Limb (tissue), 2 donors: ENCODE data around the gene LAMB1.
"Not testable (repeated sequence)": the region's sequence is repeated elsewhere in the genome, so short reads cannot be mapped to it uniquely, and the experiment has no call there.

Source experiments
- DNase-seq, 2 donors: peaks; one replicate each; pipeline ENCODE4 v3.0.0-alpha.2; 2016; ENCODE audit errors: extremely low spot score in 2 of 2

The LAMB1 gene

DNA sequence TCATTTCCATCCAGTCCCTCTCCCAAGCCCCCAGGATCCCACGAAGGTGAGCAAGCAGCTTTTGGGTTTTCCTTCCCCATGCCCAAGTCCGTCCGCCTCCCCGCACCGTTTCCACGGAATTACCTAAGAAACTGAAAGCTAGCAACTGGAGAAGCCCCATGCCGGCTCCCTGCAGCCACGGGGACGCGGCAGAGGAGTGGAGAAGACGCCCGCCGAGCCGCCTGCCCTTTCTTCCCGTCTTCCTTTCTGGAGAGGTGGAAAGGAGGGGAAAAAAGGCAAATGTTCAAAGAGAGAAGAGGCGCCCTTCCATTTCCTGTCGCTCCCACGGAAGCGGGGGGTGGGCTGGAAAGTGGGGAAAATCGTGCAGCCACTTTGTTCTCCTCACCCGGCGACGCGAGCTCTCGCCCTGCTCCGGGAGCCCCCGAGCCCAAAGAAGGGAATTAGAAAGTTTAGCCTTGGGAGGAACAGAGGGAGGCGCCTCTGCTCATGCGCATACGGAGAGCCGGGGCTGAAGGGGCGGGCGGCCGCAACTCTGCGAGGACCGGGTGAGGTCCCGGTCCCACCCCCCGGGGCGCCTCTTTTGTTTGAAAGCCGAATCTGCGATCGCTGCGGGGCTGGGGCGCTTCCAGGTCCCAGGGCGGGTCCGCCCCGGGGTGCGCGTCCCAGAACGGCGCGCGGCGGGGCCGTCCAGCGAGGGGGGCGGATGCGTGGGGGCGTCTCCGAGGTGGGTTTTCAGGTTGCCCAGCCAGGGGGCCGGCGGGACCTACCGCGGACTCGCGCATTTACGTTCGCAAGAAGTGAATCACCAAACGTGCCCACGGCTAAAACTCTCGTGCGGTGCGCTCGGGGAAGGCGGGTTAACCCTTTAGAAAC, at the start of gene LAMB1:
TSS of gene LAMB1 (minus strand) at position 436 of the 873 bp plus-strand sequence. CDS start at position 160, 276 bp downstream.
- peak; percentile 78 to 82 for DNase-seq

DNA sequence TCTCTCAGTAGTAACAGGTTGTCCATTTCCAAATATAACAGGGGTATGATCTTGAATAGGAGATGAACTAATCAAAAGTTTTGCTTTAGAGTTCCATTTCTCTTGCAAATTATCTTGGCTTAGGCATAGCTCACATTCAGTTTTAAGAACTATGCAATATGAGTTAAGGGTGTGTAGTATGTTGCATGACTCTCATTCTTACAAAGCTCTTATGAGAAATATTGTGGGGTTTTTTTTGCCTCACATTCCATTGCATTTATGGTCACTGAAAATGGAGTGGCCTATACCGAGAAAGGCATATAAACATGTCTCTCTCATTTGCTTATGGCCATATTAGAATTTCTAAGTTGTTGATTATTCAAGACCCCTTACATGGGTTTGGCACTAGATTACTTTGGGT, 48.5 kb upstream of the LAMB1 start:
- no peak for DNase-seq

DNA sequence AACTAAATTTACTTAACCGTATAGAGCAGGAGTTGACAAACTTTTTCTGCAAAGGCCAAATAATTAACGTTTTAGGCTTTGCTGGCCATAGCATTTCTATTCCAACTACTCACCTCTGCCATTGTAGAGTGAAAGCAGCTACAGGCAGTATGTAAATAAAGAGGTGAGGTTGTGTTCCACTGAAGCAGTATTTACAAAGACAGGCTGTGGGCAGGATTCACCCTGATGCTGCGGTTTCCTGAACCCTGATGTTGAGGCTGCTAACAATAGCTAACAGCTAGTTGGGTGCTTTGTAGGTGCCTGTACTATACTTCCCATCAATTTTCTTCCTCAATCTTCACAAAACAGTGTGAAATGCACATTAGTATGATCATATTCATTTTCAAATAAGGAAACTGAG, 47.0 kb upstream of the LAMB1 start:
- DNase-seq = no peak

DNA sequence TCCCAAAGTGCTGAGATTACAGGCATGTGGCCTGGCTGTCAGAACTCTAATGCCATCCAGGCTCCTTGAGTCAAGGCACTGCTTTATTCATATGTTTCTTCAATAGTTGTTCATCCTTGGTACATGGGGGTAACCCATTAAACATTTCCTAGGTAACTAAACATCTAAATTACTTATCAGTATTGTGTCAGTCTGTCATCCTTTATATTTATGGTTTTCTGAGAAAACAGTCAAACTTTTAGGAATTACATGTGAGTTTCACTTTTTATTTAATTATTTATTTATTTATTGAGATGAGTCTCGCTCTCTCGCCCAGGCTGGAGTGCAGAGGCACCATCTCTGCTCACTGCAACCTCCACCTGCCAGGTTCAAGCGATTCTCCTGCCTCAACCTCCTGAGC, 45.5 kb upstream of the LAMB1 start:
- no peak for DNase-seq

DNA sequence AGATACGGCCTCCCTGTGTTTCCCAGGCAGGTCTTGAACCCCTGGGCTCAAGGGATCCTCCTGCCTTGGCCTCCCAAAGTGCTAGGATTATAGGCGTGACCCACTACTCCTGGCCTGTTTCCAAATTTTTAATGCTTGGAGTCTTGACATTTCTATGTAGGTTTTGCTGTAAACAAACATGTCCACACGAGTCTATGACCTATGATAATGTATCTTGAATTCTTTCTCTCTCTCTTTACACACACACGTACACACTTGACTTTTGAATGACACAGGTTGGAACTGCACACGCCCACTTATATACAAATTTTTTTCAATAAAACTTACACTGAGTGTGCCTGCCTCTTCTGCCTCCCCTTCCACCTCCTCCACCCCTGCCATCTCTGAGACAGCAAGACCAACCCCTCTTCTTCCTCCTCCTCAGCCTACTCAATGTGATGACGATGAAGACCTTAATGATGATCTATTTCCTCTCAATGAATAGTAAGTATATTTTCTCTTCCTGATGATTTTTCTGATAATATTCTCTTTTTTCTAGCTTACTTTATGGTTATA, 44.1 kb upstream of the LAMB1 start:
- DNase-seq = no peak

DNA sequence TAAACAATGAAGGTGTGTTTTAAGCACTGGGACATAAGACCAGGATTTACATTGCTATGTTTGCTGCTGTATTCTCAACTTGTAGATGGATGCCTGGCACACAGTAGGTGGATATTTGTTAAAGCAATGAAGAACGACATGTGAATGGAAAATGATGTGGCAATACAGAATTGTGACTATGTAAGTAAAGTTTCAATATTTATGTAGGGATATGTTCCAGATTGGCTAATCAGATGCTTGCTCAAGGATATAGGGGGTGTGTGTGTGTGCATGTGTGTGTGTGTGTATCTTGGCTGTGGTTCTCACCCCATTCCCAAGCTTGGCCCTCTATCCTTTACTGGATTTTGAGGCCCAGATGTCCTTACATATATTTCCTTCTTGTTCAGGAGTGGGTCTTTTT, 42.7 kb upstream of the LAMB1 start:
- peak in 1 of 2 donors; percentile 15 for DNase-seq

GRCh38 chr7:108045154-108045553, 42.2 kb upstream of the LAMB1 start:
- peak in 1 of 2 donors; percentile 50 for DNase-seq

DNA sequence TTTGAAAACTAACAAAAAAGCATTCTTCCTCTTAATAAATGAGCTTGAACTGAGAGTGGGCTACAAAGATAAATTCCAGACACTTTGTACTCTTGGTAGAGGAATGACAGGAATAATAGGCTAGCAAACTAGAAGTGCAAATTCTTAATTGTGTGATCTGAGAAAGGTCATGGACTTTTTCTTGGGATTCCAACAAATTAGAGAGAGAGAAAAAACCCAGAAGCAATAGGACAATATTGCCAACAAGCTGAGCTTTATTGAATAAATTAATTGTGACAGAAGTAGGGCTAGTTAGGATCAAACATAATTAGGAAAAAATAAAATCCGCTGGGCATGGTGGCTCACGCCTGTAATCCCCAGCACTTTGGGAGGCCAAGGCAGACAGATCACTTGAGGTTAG, 41.4 kb upstream of the LAMB1 start:
- DNase-seq = no peak

- no peak for DNase-seq
Observed at GRCh38 chr7:108038986-108039385, 36.0 kb upstream of the LAMB1 start.

GRCh38 chr7:108037741-108038140, 34.8 kb upstream of the LAMB1 start:
- no peak for DNase-seq

GRCh38 chr7:108037140-108037539, 34.2 kb upstream of the LAMB1 start:
- DNase-seq = no peak

DNA sequence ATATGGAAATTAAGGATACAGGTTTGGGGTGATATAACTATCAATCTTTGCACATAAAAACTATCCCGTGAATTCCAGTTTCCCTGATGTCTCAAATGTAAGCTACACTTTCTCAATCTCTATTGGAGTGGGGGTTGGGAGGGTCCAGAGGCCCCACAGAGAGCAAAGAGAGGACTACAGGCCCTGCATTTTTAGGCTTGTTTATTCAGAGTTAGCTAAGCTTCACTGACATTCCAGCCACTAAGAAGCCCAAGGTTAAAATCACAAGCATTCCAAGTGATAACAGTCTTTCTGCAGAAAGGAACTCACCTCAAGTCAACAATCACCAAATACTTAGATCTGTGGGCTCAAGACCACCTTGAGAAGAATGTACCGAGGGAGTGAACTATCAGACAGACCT, 31.6 kb upstream of the LAMB1 start:
- no peak for DNase-seq

DNA sequence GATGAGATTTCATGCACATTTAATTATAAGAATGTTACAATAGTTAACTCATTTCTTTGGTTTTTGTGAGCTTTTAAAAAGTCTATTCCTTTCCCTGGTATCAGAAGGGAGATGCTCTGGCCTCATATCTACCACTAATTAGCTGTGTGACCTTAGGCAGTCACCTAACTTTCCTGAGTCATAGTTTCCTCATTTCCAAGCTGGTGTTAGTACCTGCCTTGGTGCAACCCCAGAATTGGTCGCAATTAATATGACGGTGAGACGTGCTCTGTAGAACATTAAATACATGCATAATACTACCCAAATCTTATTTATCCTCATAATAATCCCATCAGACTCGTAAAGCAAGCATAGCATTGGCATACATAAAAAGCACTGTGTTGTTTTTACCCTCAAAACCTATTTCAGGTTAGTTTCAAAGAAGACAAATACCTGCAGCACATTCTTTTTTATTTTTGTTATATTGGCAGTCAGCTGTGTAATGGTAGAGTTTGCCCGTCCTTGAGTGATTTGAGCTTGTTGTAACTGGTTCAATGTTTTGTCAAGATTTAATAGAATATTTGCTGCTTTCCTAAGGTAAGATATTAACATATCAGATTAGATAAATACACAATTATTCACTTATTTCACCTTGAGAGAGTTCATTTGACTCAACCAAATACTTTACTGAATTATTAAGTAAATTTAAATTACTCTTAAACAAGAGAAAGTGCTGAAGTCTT, 31.0 kb upstream of the LAMB1 start:
- no peak for DNase-seq

DNA sequence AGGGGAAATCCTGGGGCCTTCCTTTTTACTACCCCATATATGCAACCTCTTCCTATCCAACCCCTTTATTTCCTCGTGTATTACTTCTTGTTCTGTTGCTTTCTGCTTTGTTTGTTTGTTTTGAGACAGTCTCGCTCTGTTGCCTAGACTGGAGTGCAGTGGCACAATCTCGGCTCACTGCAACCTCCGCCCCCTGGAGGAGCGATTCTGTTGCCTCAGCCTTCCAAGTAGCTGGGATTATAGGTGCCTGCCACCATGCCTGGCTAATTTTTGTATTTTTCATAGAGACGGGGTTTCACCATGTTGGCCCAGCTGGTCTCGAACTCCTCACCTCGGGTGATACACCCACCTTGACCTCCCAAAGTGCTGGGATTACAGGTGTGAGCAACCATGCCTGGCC, 30.3 kb upstream of the LAMB1 start:
- DNase-seq = not testable (repeated sequence)

GRCh38 chr7:108030516-108030915, 27.6 kb upstream of the LAMB1 start:
- DNase-seq = no peak

GRCh38 chr7:108029034-108029433, 26.1 kb upstream of the LAMB1 start:
- no peak for DNase-seq

GRCh38 chr7:108028111-108028510, 25.1 kb upstream of the LAMB1 start:
- no peak for DNase-seq

DNA sequence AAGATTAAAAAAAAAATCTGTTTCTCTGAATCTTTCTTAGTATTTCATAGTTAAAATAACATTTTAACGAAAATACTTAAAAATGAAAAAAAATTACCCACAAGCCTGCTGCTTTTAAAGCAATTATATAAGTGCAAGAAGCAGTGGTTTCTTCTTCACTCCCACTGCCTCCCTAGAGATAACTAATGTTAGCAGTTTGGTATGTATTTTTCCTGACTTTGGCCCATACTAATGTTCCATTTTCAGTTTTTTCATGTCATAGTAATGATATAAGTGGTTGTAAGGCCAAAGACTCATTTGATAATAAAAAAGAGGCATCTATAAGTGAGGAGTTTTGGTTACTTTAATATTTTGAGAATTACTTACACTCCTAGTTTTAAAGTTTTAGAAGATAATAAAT, 24.3 kb upstream of the LAMB1 start:
- DNase-seq = no peak

- DNase-seq = no peak
Observed at GRCh38 chr7:108026647-108027046, 23.7 kb upstream of the LAMB1 start.

- DNase-seq = no peak
Observed at GRCh38 chr7:108026116-108026515, 23.2 kb upstream of the LAMB1 start.

DNA sequence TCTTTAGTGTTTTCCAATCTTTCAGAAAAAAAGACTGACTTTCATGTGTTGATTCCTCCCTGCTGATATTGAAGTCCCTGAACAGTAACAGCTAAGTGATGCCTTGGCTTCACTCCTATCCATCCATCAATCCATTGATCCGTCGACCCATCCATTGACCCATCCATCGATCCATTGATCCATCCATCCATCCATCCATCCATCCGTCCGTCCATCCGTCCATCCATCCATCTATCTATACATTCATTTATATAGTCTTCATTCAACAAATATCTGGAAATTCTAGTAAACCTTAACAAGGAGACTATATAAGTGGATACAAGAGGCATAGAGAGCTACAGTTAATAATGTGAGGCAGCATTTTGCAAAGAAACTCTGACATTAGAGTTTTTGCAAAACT, 21.6 kb upstream of the LAMB1 start:
- no peak for DNase-seq

GRCh38 chr7:108020585-108020984, 17.6 kb upstream of the LAMB1 start:
- DNase-seq = no peak
